ENCODE results near the gene TBX2. TPM values are rescaled to one million over a fixed set of nuclear protein-coding genes. Genes with fewer than 3 reads are reported as not detected.

TBX2 gene
- total and polyA plus RNA-seq, 2 of the 13 experiments (the other 11 are each of a cell fraction or from before 2014, with no cell fraction given) = 2.8 to 15.3 TPM

GRCh38 chr17:61371606-61372005 is 28.0 kb upstream of the TBX2 start:
- Histone ChIP-seq H3K27me3 (ENCODE audit: control insufficient read depth in 1 of 2, insufficient read depth in 2 of 2, low read length in 2 of 2) (no peaks in the 10 kb centered on the region), H3K9me3 (ENCODE audit: low read length) (no peaks in the 10 kb centered on the region), H3K79me2 (ENCODE audit: insufficient read depth, low read length) (no peaks in the 10 kb centered on the region), H3K27ac (ENCODE audit: extremely low read length, insufficient read depth, low read length) (no peak overlapping the region), H3K9ac (ENCODE audit: insufficient read depth, low read depth, low read length) (no peak overlapping the region), H2AFZ (ENCODE audit: low read length) (no peak overlapping the region), H3K4me2 (ENCODE audit: low read depth, low read length) (no peak overlapping the region), H3K4me1 (ENCODE audit: insufficient read depth, low read length) (peaks cover 48% of the 10 kb centered on the region), H3K36me3 (replicated peaks in 1 of 2; ENCODE audit: control insufficient read depth in 1 of 2, insufficient read depth in 2 of 2, low read length in 2 of 2) (no peaks in the 10 kb centered on the region), H3K4me3 (replicated peaks in 1 of 3; ENCODE audit: insufficient read depth in 1 of 3, low read depth in 2 of 3, low read length in 3 of 3) (no peak overlapping the region), H4K20me1 (ENCODE audit: insufficient read depth, low read length) (no peaks in the 10 kb centered on the region)
- no TSS peak for BruUV-seq (replicated peaks)
- FAIRE-seq (no peak), DNase-seq (ENCODE audit: low spot score) (no peak), ATAC-seq (no peak)
- intact Hi-C loops (cut with micrococcal nuclease; ENCODE audit: unreplicated experiment) = no loop called here
- 89% methylated on average over 8 of the region's 8 CpGs for WGBS (ENCODE audit: low lambda C conversion rate)
- TF ChIP-seq TSC22D2 (CRISPR knock-in tag; IDR thresholded peaks at IDR 0.05; ENCODE audit: borderline replicate concordance) (no peak), HBP1 (CRISPR knock-in tag; IDR thresholded peaks at IDR 0.05; ENCODE audit: low read depth) (no peak), POGK (CRISPR knock-in tag; conservative IDR thresholded peaks at IDR 0.05) (no peak), SMARCC2 (IDR thresholded peaks at IDR 0.05) (no peak), ZNF207 (IDR thresholded peaks at IDR 0.05; ENCODE audit: borderline replicate concordance) (no peak), ZNF44 (CRISPR knock-in tag; IDR thresholded peaks at IDR 0.05) (no peak)
- ChIA-PET CTCF (ENCODE audit: low intra/inter-chr PET ratio, low total read pairs) (no interaction called here), POLR2A (no interaction called here)
- in situ Hi-C loops (cut with HindIII; ENCODE audit: extremely low pct_ligation_motif_present, low pct_unique_long_range_greater_than_20kb) = no loop called here
